NCI-H446 treated with DMSO at 0.1 percent for 48 hours (cell line): ENCODE data around the gene ENDOD1.

Source experiments
- DNase-seq: peaks from one replicate; lab custom pipeline; 2025; lab: John Stamatoyannopoulos, UW

The ENDOD1 gene

DNA sequence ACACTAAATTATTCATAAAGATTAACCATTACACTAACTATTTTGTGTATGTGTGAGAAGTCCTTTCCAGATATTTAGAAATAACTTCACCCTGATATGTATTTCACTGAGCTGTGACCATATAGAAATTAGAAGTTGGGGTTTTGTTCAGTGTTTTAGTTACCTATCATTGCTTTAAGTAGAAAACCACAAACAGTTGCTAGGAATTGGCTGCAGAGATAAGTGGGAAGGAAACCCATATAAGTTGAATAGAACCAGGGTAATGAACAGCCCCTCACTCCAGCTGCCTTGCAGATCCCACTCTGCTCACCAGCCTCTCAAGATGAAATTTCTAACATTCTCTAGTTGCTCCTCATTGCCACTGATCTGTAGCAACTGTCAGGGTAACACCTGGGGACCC is 12.7 kb upstream of the ENDOD1 start:
- no peak for DNase-seq

DNA sequence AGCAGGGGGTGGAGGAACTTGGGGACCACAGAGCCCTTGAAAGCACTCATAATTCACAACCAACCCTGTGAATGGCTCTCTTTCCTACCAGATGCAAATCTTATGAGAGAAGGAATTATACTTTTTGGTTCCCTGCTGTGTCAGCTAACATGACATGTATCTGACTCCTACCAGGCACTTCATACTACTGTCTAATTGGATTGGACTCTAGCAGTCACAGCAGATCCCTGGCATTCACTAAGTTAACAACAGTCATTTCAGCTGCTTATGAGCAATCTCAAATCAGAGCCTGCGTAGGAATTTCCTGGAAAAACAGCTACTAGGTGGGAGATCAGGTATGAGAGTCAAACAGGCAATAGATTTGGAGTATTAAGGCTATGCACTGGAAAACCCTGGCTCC is 11.1 kb upstream of the ENDOD1 start:
- DNase-seq, result no peak

GRCh38 chr11:95081010-95081409 is 8.6 kb upstream of the ENDOD1 start:
- no peak for DNase-seq

- DNase-seq, result no peak
These were observed 8.2 kb upstream of the ENDOD1 start for GRCh38 chr11:95081412-95081811.

- DNase-seq, result no peak
These were observed 7.1 kb upstream of the ENDOD1 start for GRCh38 chr11:95082576-95083001.

GRCh38 chr11:95084509-95084908 is 5.1 kb upstream of the ENDOD1 start:
- no peak for DNase-seq

DNA sequence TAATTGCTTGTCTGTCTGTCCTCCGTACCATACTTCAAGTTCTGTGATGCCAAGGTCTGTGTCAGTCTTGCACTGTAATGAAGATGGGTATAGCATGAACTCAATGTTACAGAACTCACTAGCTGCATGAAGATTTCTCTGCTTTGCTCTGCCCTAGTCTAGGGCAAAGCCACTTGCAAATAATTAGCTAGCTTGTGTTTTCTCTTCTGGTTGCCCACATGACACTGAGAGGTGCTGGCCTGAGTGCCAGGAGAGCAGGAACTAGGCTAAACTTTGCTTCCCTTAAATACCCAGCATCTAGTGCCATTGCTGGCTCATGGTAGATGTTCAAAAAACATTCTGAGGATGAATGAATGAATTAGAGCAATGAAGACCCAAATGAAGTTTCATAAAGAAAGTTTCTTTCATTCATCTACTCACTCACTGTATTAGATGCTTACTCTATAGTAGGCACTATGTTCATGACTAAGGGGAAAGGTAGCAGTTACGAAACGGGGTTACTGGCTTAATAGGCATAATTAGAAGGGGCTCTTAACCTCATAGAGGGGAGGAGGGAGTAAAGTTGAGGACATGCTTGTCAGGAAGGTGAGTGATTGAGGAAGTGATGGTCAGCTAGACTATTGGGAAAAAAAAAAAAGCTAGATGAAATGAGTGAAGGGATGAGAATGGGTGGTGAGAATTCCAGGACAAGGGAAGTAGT is 4.4 kb upstream of the ENDOD1 start:
- no peak for DNase-seq

GRCh38 chr11:95086151-95086550 is 3.5 kb upstream of the ENDOD1 start:
- no peak for DNase-seq

- no peak for DNase-seq
These were observed 2.6 kb upstream of the ENDOD1 start for GRCh38 chr11:95086836-95087570.

GRCh38 chr11:95088946-95089619 is 563 bp upstream of the ENDOD1 start:
- DNase-seq, result no peak

DNA sequence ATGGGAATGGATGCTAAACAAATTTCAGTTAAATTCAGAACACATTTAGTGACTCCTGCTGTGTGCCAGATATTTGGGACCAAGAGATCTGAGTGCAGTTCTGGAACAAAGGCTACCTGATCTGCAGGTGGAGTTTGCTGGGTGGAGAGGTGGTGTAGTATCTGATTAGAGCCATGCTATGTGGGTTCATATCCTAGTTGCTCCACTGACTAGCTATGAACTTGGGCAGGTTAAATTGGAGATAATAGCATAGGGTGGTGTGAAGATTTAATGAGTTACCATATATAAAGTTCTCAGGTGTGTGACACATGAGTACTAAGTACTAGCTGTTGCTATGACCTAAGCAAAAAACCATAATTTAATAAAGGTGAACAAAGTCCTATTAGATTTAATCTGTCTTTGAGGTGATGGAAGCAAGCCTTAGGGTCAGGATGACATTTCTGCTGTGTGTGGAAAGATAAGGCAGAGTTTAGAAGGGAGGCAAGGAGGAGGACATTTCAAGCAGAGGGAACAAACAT is 2.1 kb downstream of the ENDOD1 start:
- DNase-seq, result no peak

DNA sequence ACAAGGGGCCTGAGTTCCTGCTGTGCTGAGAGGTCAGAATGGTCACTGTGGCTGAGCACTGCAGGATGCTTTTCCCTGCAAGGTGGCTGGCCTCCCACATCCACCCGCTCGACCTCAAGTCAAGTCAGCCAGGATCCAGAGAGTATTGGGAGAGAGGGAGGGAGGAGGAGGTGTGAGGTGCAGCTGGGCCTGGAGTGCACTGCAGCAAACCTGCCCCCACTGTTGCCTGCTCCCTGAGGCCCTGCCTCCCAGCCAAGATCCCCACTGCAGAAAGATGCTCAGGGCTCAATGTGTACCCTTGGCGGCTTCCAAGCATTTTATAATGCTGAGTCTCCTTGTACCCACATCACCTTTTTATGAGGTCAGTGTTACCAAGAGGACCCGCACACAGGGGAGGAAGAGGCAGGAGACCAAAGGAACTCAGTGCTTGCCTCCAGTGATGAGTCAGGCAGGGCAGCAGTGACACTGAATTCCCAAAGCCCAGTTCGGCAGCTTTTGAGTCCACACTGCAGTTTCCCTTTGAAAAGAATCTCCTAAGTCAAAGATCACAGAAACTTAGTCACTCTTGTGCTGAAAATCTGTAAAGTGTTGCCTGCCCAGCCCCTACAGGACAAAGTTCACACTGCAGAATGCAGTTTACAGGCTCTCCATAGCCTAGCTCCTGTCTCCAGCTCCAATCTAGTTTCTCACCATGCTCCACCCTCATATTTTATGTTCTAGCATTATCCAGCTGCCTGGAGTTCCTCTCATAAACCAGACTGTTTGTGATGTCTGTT is 3.1 kb downstream of the ENDOD1 start:
- DNase-seq, result no peak

DNA sequence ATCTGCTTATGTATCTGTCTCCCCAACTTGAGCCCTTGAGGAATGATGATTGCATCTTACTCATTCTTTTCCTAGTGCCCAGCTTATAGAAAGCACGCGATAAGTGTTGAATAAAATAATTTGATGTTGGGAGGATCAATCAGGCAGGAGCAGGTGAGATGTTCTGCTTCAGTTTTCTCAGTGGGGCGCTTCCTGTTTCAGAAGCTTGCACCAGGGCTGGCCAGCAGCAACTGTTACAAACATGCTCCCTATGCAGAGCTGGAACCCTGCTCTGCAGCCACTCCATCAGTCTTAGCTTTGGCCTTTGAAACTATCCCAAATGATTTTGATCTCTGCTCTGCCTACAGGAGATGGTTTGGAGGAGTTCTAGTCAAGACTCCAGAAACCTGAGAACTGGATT is 3.9 kb downstream of the ENDOD1 start:
- DNase-seq, result no peak

GRCh38 chr11:95095858-95096587 is 6.4 kb downstream of the ENDOD1 start:
- DNase-seq, result peak; percentile 81

DNA sequence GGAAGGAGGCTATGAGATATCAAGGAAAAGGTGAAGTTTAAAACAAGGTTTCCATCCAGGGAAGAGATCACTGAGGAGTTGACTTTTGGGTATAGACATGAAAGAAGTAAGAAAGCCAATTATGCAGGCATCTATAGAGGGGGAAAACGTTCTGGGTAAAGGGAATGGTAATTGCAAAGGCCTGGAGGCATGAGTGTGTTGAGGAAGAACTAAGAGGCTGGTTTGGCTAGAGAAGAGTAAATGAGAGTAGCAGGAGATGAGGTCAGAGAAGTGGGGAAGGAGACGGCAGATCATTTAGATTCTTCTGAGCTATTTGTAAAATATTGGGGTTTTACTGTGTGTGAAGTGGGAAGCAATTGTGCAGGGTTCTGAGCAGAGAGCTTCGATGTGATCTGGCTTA is 7.6 kb downstream of the ENDOD1 start:
- no peak for DNase-seq

DNA sequence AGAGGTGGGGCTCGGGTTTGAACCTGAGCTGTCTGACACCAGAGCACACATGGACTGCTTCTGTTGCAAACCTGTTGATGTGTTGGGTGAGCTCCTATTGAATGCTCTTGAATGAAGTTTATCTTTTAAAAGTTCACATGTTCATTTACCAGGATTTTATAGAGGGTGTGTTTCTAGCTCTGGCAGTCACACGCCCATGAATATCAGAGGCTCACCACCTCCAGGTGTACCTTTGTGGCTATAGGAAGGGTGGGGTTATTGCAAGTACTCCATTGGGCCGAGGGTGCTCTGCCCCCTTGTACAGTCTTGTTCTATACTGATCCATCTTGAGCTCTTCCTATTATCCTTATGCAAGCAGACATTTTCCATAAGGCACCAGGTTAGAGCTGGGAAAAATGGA is 9.2 kb downstream of the ENDOD1 start:
- DNase-seq, result no peak

DNA sequence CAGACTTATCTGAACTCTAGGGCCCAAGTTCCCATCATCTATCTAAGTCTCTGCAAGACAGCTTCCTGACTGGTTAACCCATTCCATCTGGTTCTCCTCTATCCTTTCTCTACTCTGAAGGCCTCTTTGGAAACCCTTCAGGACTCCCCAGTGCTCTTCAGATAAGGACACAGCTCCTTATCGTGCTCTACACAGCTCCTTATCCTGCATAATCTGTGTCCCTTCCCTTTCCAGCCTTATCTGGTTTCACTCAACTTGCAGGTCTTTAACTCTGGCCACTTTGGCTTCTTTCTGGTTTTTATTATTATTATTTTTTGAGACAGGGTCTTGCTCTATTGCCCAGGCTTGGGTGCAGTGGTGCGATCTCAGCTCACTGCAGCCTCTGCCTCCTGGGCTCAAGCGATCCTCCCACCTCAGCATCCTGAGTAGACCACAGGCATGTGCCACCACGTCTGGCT is 10.6 kb downstream of the ENDOD1 start:
- no peak for DNase-seq

DNA sequence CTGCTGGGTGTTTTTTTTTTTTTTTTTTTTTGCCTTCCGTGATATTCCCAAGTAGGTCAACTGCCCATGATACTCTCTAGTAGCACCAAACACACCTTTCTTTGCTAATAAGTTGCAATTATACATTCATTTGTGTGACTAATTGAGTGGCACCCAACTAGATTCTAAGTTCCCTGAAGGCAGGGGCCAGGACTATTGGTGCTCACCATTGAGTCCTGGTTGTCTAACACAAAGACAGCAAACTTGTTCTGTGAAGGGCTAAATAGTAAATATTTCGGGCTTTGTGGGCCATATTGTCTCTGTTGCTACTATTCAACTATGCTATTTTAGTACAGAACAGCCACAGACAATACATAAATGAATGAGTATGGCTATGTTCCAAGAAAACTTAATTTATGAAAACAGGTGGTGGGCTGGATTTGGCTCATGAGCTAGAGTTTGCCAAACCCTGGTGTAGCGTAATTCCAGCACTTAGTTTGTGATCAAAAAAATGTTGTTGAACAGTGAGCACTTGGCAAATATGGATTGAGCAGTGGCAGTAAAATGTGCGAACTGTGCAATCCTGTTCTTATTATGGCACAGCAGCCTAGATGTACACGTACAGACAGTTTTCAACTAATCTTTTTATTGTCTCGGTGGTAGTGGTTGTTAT is 11.3 kb downstream of the ENDOD1 start:
- peak; percentile 18 for DNase-seq

DNA sequence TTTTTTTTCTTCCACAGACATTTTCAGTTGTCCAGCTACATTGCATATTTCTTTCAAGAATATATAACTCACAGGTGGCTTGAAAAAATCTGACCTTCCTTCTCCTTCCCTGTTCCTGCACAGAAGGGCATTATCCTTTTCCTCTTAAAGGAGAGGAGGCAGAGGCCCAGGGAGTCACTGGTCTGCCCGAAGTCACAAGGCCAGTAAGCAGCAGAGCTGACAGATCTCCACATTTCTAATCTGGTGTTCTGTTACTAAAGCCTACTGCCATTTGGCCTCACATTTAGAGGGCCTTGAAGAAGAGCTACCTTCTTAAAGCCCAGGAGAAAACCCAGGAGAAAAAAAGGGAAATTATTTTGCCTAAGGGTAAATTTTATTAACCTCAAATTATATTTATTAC is 12.3 kb downstream of the ENDOD1 start:
- no peak for DNase-seq

DNA sequence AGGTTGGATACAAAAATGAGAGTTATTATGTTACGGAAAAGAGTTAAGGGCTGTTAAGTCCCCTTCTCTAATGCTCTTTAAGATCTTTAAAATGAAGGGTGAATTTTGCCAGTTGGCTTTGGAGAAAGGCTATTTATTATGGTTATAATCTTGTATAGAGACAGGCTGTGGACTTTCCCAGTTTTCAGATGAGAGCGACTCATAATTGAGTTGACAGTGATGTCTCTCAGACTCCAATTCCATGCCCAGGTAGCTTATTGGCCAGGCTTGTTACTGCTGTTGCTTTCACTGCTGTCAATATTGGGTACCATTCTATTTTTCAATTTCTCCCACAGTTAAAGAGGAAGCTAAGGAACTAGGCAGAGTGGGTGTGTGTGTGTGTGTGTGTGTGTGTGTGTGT is 13.1 kb downstream of the ENDOD1 start:
- no peak for DNase-seq

GRCh38 chr11:95103701-95104100 is 14.1 kb downstream of the ENDOD1 start:
- no peak for DNase-seq
